IPS-18a (cell line): ENCODE data around the gene ICA1.

ENCODE experiments used
- H3K27ac ChIP-seq: one replicate; pipeline ENCODE4 v1.5.1; 2013; ENCODE audit warnings: low read length
- H3K27me3 ChIP-seq: one replicate; pipeline ENCODE4 v1.6.1; 2013; ENCODE audit warnings: mild to moderate bottlenecking, low read length; ENCODE audit not compliant: control insufficient read depth, insufficient read depth
- H3K36me3 ChIP-seq: one replicate; pipeline ENCODE4 v1.6.1; 2013; ENCODE audit warnings: low read depth, low read length; ENCODE audit not compliant: control insufficient read depth
- H3K4me1 ChIP-seq: one replicate; pipeline ENCODE4 v1.6.1; 2013; ENCODE audit warnings: low read depth, low read length; ENCODE audit not compliant: control insufficient read depth
- H3K4me3 ChIP-seq: one replicate; pipeline ENCODE4 v1.5.1; 2013; ENCODE audit warnings: low read length
- H3K9ac ChIP-seq: one replicate; pipeline ENCODE4 v1.6.1; 2013; ENCODE audit warnings: mild to moderate bottlenecking, low read length, moderate library complexity
- H3K9me3 ChIP-seq: one replicate; pipeline ENCODE4 v1.6.1; 2013; ENCODE audit warnings: low read depth, low read length; ENCODE audit not compliant: control insufficient read depth

Gene ICA1

DNA sequence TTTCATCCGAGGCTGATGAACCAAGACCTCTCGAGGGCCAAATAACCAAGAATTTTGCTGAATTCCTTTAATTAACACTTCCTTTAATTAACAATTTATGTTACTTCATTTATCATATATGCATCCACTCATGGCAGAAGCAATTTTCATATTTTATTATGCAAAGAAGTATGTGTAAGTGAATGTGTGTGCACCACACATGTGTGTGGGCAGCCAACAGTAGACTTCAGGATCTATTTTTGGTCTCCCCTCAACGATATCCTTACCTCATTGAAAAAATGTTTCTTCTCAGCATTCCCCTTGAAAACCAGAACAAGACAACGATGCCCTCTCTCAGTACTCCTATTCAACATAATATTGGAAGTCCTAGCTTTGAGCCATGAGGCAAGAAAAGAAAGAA lies 96.8 kb downstream of the ICA1 start:
- no peak overlapping the region for H3K9ac ChIP-seq
- no peak overlapping the region for H3K27ac ChIP-seq
- H3K4me3 ChIP-seq, result no peak overlapping the region
- peaks cover 3% of the 10 kb centered on the region for H3K4me1 ChIP-seq
- H3K36me3 ChIP-seq, result no peaks in the 10 kb centered on the region
- H3K27me3 ChIP-seq, result no peaks in the 10 kb centered on the region
- no peaks in the 10 kb centered on the region for H3K9me3 ChIP-seq

DNA sequence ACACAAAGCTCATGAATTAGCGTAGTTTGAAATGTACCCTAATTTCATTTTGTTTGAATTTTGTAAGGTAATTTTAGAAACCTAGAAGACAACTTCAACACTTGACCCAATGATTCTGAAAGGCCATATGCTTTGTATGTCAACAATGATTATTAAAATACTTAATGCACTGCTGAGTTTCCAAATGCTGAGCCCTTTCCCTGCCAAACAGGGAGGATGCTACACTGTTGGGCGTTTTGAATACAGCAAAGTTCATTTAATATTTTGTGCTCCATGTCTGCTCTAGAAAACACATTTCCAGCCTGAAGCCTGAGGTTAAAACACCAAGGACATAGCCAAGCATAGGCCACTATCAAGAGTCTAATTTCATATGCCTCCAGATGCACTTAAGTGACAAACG lies 99.8 kb downstream of the ICA1 start:
- no peaks in the 10 kb centered on the region for H3K27me3 ChIP-seq

DNA sequence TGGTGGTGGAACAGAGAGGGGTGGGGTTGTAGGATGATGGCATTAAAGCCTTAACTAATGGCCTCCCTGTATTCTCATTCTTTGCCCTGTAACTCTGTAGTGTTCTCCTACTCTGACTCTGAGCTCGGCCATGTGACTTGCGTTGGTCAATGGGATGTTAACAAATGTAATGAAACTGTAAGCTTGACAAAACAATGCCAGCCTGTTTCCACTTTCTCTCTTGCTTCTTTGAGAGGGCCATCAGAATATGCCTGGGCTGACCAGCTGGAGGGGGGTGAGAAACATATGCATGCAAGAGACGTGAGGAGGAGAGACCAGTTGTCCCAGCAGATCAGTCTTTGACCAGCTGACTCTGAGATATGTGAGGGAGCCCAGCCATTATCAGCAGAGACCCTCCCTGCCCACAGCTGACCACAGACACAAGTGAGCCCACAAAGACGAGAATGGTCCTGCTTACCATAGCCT lies 100.6 kb downstream of the ICA1 start:
- Histone ChIP-seq H3K9ac (no peak overlapping the region), H3K4me3 (no peak overlapping the region), H3K36me3 (no peaks in the 10 kb centered on the region), H3K27me3 (no peaks in the 10 kb centered on the region), H3K4me1 (peaks cover 4% of the 10 kb centered on the region), H3K27ac (no peak overlapping the region), H3K9me3 (no peaks in the 10 kb centered on the region)

More for the DNA sequence above, 99.8 kb downstream of the ICA1 start:
- Histone ChIP-seq H3K9me3 (no peaks in the 10 kb centered on the region), H3K4me3 (no peak overlapping the region), H3K27ac (no peak overlapping the region), H3K9ac (no peak overlapping the region), H3K4me1 (peaks cover 4% of the 10 kb centered on the region), H3K36me3 (no peaks in the 10 kb centered on the region)

DNA sequence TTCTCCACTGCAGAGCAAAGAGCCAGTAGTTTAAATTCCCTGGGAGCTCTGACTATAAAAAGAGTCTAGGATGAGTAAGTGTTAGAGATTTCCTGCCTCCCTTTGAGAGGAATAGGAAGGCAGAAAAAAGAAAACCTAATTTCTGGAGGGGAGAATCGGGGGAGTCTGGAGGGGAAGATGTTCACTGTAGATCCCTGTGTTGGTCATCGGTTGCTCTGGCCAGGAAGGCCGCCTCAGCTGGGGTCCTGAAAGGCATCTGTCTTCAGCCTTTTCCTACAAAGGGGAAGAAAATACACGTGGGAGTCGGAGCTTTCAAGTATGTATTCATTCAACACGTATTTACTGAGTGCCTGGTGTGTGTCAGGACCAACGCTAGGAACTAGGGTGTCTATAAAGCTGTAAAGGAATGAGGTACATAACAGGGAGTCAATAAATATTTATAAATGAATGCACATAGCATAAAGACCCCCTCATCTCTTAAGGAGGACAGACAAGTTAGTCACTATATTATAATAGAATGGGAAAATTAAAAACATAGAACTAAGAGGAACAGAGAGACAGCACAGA lies 101.1 kb downstream of the ICA1 start:
- Histone ChIP-seq H3K4me1 (peaks cover 4% of the 10 kb centered on the region), H3K9ac (no peak overlapping the region), H3K27me3 (no peaks in the 10 kb centered on the region), H3K36me3 (no peaks in the 10 kb centered on the region), H3K9me3 (no peaks in the 10 kb centered on the region), H3K27ac (no peak overlapping the region), H3K4me3 (no peak overlapping the region)

DNA sequence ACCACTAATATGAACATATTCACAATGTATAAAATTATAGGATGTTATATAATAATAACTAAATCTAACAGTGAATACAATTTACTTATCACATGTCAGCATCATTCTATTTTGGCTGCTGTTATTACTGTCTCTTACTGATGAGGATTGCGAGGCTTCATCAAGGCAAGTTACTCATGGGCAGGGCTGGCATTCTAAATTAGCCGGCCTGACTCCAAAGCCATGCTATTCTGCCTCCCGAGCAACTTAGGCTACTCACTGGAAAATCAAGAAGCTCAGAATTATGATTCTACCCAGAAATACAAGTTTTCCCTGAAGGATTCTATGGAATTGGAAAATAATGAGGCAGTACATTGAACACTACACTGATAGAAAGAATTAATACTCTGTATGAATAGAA lies 101.7 kb downstream of the ICA1 start:
- H3K4me1 ChIP-seq, result peaks cover 4% of the 10 kb centered on the region

DNA sequence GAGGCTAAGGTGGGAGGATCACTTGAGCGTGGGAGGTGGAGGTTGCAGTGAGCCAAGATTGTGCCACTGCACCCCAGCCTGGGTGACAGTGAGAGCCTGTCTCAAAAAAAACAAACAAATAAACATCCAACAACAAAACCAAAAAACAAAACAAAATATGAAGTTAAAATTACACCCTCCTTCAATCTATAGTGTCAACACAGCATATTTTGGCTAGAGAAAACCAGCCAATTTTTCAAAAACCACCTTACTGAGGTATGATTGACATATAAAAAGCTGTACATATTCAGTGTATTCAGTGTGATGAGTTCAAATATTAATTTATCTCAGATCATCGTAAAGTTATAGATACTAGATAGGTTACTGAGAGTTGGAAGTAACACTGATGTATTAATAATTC lies 102.4 kb downstream of the ICA1 start:
- peaks cover 4% of the 10 kb centered on the region for H3K4me1 ChIP-seq
- no peak overlapping the region for H3K27ac ChIP-seq
- H3K9me3 ChIP-seq, result no peaks in the 10 kb centered on the region
- H3K27me3 ChIP-seq, result no peaks in the 10 kb centered on the region
- no peaks in the 10 kb centered on the region for H3K36me3 ChIP-seq
- H3K9ac ChIP-seq, result no peak overlapping the region
- H3K4me3 ChIP-seq, result no peak overlapping the region

More for the DNA sequence above, 101.7 kb downstream of the ICA1 start:
- Histone ChIP-seq H3K27ac (no peak overlapping the region), H3K4me3 (no peak overlapping the region), H3K36me3 (no peaks in the 10 kb centered on the region), H3K27me3 (no peaks in the 10 kb centered on the region), H3K9me3 (no peaks in the 10 kb centered on the region), H3K9ac (no peak overlapping the region)

DNA sequence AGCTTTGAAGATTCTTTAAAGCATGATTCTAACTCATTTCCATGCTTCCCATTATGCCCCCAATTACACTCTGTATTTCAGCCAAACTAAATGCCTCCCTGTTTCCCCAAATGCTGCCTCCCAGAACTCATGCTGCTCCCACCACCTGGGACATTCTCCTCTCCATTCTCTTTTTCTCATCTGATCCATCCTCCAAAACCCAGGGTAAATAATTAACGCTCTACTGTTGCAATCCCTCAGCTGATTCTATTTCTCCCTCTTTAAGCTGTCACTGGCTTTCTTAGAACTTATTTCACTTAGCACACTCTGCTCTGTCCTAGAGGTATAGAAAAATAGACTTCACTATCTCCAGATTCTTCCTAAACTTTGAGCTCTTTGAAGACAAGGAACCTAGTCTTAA lies 104.7 kb downstream of the ICA1 start:
- no peak overlapping the region for H3K27ac ChIP-seq
- no peak overlapping the region for H3K9ac ChIP-seq
- no peaks in the 10 kb centered on the region for H3K9me3 ChIP-seq
- H3K27me3 ChIP-seq, result no peaks in the 10 kb centered on the region
- H3K4me3 ChIP-seq, result no peak overlapping the region
- H3K4me1 ChIP-seq, result peaks cover 4% of the 10 kb centered on the region
- H3K36me3 ChIP-seq, result no peaks in the 10 kb centered on the region

DNA sequence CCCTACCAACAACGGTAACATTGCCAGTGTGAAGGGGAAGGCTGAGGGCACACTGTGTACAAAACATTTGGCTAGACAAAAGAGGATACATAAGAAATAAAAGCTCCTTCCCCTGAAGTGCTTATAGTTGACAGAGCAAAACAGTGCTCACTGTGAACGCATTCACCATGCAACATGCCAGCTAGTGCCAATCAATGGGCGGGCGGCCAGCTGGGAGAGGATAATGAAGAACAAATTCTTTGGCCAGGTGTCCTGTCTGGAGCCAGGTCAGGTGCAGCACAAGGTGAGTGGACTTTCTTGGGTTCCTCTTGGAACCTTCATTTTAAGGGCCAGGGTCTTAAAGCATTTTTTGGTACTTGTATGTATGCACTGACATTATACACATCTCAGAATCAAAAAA lies 106.1 kb downstream of the ICA1 start:
- Histone ChIP-seq H3K27me3 (no peaks in the 10 kb centered on the region), H3K9ac (no peak overlapping the region), H3K9me3 (no peaks in the 10 kb centered on the region), H3K4me1 (peaks cover 4% of the 10 kb centered on the region), H3K4me3 (no peak overlapping the region), H3K27ac (no peak overlapping the region), H3K36me3 (no peaks in the 10 kb centered on the region)

DNA sequence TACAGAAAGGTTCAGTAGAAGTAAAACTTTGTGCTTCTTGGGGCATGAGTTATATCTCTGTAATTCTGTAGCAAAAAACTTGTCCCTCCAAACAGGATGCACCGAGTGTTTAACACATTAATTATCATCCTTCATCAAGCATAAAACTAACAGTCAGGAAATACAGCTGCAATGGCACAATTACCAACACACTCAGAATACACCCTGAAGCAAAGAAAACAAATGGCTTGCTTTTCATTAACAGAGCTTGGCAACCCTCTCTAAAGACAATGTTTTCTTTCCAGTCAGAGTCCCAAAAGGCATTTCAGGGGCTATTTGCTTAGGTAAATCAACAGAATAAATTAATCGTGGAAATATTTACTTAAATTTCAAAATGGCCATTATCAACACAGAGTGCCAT lies 107.7 kb downstream of the ICA1 start:
- Histone ChIP-seq H3K9ac (no peak overlapping the region), H3K4me3 (no peak overlapping the region), H3K27ac (no peak overlapping the region), H3K9me3 (no peaks in the 10 kb centered on the region), H3K4me1 (peaks cover 4% of the 10 kb centered on the region), H3K36me3 (no peaks in the 10 kb centered on the region), H3K27me3 (no peaks in the 10 kb centered on the region)

DNA sequence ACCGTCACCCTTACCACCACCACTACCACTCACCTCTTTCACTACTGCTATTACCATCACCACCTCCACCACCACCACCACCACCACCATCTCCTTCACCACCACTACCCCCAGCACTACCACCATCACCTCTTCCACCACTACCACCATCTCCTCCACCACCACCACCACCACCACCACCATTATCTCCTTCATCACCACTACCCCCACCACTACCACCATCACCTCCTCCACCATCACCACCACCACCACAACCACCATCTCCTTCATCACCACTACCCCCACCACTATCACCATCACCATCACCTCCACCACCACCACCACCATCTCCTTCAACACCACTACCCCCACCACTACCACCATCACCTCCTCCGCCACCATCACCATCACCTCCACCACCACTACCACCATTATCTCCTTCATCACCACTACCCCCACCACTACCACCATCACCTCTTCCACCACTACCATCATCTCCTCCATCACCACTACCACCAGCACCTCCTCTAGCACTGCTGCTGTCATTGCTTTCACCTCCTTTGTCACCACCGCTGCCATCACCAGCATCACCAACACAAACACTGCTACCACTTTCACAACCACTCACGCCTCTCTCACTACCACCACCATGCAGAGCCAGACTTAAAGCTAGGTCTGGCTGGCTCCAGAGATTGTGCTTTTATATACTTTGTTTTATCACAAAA lies 109.3 kb downstream of the ICA1 start:
- H3K9ac ChIP-seq, result no peak overlapping the region
- H3K4me1 ChIP-seq, result peaks cover 2% of the 10 kb centered on the region
- H3K9me3 ChIP-seq, result no peaks in the 10 kb centered on the region
- H3K27ac ChIP-seq, result no peak overlapping the region
- H3K4me3 ChIP-seq, result no peak overlapping the region
- no peaks in the 10 kb centered on the region for H3K27me3 ChIP-seq
- no peaks in the 10 kb centered on the region for H3K36me3 ChIP-seq

DNA sequence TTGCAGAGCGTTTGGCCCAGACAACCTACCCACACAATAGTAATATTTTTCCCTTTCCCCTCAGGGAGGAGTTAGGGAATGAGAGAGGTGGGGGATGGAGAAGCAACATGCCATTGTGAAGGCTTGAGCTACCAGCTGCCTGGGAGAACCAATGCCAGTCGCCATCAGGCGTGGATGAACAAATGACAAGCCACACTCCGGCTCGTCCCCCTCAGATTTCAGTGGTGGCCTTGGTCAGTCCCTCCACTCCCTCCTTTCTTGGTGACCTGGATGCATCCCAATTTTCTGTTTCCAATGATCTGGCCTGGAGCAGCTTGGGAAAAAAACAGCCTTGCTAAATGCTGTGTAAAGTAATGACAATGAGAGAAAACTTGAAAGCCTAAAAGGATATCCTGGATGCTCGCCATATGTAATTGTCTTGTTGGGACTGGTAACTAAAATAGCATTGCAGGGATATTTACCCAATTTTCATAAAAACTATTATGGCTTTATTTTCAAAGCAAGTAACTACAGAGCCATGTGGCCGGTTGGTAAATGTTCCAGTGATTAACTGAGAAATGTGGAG lies 110.7 kb downstream of the ICA1 start:
- no peaks in the 10 kb centered on the region for H3K36me3 ChIP-seq
- no peaks in the 10 kb centered on the region for H3K27me3 ChIP-seq
- no peak overlapping the region for H3K27ac ChIP-seq
- no peak overlapping the region for H3K9ac ChIP-seq
- no peak overlapping the region for H3K4me3 ChIP-seq
- H3K4me1 ChIP-seq, result peaks cover 13% of the 10 kb centered on the region
- H3K9me3 ChIP-seq, result no peaks in the 10 kb centered on the region

DNA sequence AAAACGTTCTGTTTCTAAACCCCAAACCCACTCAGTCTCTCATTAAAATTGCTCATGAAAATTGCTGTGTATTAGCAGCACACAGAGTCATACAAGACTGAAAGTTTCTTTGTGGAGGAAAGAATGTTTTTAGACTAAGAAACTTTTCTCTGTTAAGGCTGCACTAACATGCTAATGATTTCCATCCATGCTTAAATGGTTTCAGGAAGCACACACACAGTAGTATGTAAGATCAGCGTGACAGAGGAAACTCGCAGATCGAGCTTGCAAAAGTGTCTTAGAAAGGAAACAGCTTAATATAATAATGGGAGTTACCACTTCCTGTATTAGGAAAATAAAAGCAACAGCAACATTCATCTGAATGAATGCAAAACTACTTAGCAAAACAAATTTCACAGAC lies 112.7 kb downstream of the ICA1 start:
- Histone ChIP-seq H3K9ac (no peak overlapping the region), H3K27me3 (no peaks in the 10 kb centered on the region), H3K4me3 (no peak overlapping the region), H3K4me1 (peaks cover 13% of the 10 kb centered on the region), H3K27ac (no peak overlapping the region), H3K36me3 (no peaks in the 10 kb centered on the region), H3K9me3 (no peaks in the 10 kb centered on the region)
